Calu3 (cell line): ENCODE data around the gene CHTOP. TPM values are rescaled to one million over a fixed set of nuclear protein-coding genes. Genes with fewer than 3 reads are reported as not detected.

ENCODE experiments used
- BruUV-seq: library from RNA; stranded (reverse); fragments of 400-500 nt; replicated peaks from 2 replicates; lab custom pipeline; 2021; lab: Mats Ljungman, UMichigan
- CTCF ChIA-PET: fragments of 300-600 bp; sonication (Branson Sonifier 250); formaldehyde crosslinking; loops from one replicate; lab custom pipeline; 2022; ENCODE audit warnings: antibody characterized with exemption; lab: Charles Lee
- DNase-seq: peaks from one replicate; pipeline ENCODE4 v3.0.0; 2022
- H3K27ac Mint-ChIP-seq: one replicate; pipeline ENCODE4 v1.8.0; 2022; ENCODE audit warnings: mixed read lengths; ENCODE audit not compliant: unreplicated experiment
- H3K27me3 Mint-ChIP-seq: one replicate; pipeline ENCODE4 v1.8.0; 2022; ENCODE audit warnings: mixed read lengths; ENCODE audit not compliant: unreplicated experiment
- H3K36me3 Mint-ChIP-seq: one replicate; pipeline ENCODE4 v1.8.0; 2022; ENCODE audit warnings: mild to moderate bottlenecking, moderate library complexity, mixed read lengths; ENCODE audit not compliant: insufficient read depth, unreplicated experiment
- H3K4me1 Mint-ChIP-seq: one replicate; pipeline ENCODE4 v1.8.0; 2022; ENCODE audit warnings: mild to moderate bottlenecking, low read depth, mixed read lengths; ENCODE audit not compliant: unreplicated experiment
- H3K4me3 Mint-ChIP-seq: one replicate; pipeline ENCODE4 v1.8.0; 2022; ENCODE audit warnings: mild to moderate bottlenecking, low read depth, moderate library complexity, mixed read lengths; ENCODE audit not compliant: unreplicated experiment
- H3K9me3 Mint-ChIP-seq: one replicate; pipeline ENCODE4 v1.8.0; 2022; ENCODE audit warnings: low read depth, mixed read lengths; ENCODE audit not compliant: unreplicated experiment
- CTCF ChIP-seq: fragments of 200-600 bp; IDR thresholded peaks from one replicate; pipeline ENCODE4 v1.8.0; 2022; ENCODE audit warnings: antibody characterized with exemption; ENCODE audit not compliant: unreplicated experiment
- intact Hi-C: fragments of 100-400 bp; cut with micrococcal nuclease; formaldehyde crosslinking; loops from one replicate; pipeline ENCODE4 v1.10.0; 2022; ENCODE audit not compliant: unreplicated experiment
- total RNA-seq: library from RNA; stranded (reverse); gene quantifications from 2 replicates; pipeline ENCODE4 v1.2.3, GENCODE V29; 2022

CHTOP gene
- total RNA-seq, 1 experiment from 2014 or later: 100 TPM

- H3K9me3 Mint-ChIP-seq: no peaks in the 10 kb centered on the region
- CTCF ChIA-PET: interaction anchor here (3.3 kb wide), 1 partner anchor 15 kb away, joined by 99 read pairs; the partner anchor contains the start of genes S100A14 and S100A16
- H3K27ac Mint-ChIP-seq: no peak overlapping the region
- DNase-seq: no peak
- H3K4me3 Mint-ChIP-seq: no peak overlapping the region
- H3K27me3 Mint-ChIP-seq: no peaks in the 10 kb centered on the region
- no peak for TF ChIP-seq CTCF
- H3K4me1 Mint-ChIP-seq: peaks cover 44% of the 10 kb centered on the region
- BruUV-seq: no TSS peak
- intact Hi-C loops: no loop called here
- H3K36me3 Mint-ChIP-seq: peaks cover 56% of the 10 kb centered on the region
These were observed 4.6 kb upstream of the CHTOP start for GRCh38 chr1:153629343-153629665.

- H3K9me3 Mint-ChIP-seq: no peaks in the 10 kb centered on the region
- CTCF ChIA-PET: interaction anchor here (1.1 to 1.9 kb wide), 3 partner anchors 17 to 57 kb away, joined by 3 to 8 read pairs (median 3); partner anchors contain the start of gene S100A16
- H3K27ac Mint-ChIP-seq: no peak overlapping the region
- no peak for DNase-seq
- H3K36me3 Mint-ChIP-seq: peaks cover 56% of the 10 kb centered on the region
- intact Hi-C loops: no loop called here
- BruUV-seq: no TSS peak
- H3K4me1 Mint-ChIP-seq: peaks cover 42% of the 10 kb centered on the region
- no peak overlapping the region for H3K4me3 Mint-ChIP-seq
- TF ChIP-seq CTCF: no peak
- no peaks in the 10 kb centered on the region for H3K27me3 Mint-ChIP-seq
These were observed 3.9 kb upstream of the CHTOP start for GRCh38 chr1:153629971-153630370.

GRCh38 chr1:153630384-153630783 is 3.5 kb upstream of the CHTOP start:
- CTCF ChIA-PET: interaction anchor here (1.1 to 1.9 kb wide), 3 partner anchors 17 to 58 kb away, joined by 3 to 8 read pairs (median 3); partner anchors contain the start of gene S100A16
- intact Hi-C loops: no loop called here
- H3K27ac Mint-ChIP-seq: no peak overlapping the region
- no peaks in the 10 kb centered on the region for H3K27me3 Mint-ChIP-seq
- no peak for TF ChIP-seq CTCF
- DNase-seq: no peak
- no TSS peak for BruUV-seq
- no peaks in the 10 kb centered on the region for H3K9me3 Mint-ChIP-seq
- H3K36me3 Mint-ChIP-seq: peaks cover 56% of the 10 kb centered on the region
- H3K4me1 Mint-ChIP-seq: peaks cover 42% of the 10 kb centered on the region
- H3K4me3 Mint-ChIP-seq: no peak overlapping the region

- no TSS peak for BruUV-seq
- intact Hi-C loops: no loop called here
- CTCF ChIA-PET: interaction anchor here (1.1 to 1.9 kb wide), 3 partner anchors 18 to 59 kb away, joined by 3 to 8 read pairs (median 3); partner anchors contain the start of gene S100A16
- TF ChIP-seq CTCF: no peak
- DNase-seq: no peak
- H3K36me3 Mint-ChIP-seq: peaks cover 57% of the 10 kb centered on the region
- H3K27me3 Mint-ChIP-seq: no peaks in the 10 kb centered on the region
- H3K4me3 Mint-ChIP-seq: no peak overlapping the region
- H3K4me1 Mint-ChIP-seq: peaks cover 36% of the 10 kb centered on the region
- H3K27ac Mint-ChIP-seq: no peak overlapping the region
- H3K9me3 Mint-ChIP-seq: no peaks in the 10 kb centered on the region
These were observed 2.5 kb upstream of the CHTOP start for GRCh38 chr1:153631047-153632022.
